Stimulated activated CD8-positive, alpha-beta memory T cell treated with anti-CD3 and anti-CD28 coated beads, Interleukin-4, amount 100 ng/mL, for 24 hours (primary cell): ENCODE results near the gene MSLN.
"Not testable (repeated sequence)": the region's sequence is repeated elsewhere in the genome, so short reads cannot be mapped to it uniquely, and the experiment has no call there.

ENCODE experiments used
- DNase-seq: peaks from one replicate; pipeline ENCODE4 v3.0.0-alpha.2; 2020; ENCODE audit warnings: low read depth

MSLN gene

GRCh38 chr16:760065-760464 lies 469 bp upstream of the MSLN start:
- no peak for DNase-seq

DNA sequence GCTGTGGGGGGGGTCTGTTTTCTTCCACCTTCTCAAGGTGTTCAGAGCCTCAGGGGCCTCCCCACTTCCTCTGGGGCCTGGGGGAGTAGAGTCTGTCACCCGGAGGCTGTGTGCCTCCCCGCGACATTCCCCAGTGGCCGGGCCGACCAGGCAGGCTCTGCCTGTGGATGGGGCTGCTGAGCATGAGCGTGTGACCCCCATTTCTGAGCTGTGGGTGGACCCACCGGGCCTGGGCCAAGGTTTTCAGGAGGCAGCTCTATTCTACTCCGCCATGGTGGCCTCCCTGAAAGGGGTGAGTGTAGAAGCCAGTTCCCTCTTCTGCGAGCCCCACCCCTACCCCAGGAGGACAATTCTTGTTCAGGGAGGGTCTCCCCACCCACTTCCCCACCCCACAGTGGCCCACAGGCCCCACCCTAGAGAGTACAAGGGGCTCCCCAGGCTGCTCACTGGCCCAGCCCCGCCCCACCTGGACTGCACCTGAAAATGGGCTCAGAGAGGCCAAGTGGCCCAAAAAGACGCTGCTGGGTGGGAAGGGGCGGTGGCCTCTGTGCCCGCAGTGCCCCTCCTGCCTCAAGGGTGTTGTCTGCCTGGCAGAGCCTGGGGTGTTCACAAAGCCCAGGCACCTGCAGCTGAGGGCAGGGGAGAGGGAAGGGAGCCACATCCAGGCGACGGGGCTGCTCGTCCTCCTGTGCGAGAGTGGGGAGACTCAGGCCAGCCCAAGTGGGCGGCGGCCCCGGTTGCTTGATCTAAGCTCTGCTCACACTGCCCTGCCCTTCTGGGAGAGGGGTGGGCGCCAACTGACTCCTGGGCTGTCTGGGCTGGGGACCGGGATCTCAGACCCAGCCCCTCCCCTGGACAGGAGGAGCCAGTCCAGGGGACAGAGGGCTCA lies 1.3 kb downstream of the MSLN start:
- no peak for DNase-seq

DNA sequence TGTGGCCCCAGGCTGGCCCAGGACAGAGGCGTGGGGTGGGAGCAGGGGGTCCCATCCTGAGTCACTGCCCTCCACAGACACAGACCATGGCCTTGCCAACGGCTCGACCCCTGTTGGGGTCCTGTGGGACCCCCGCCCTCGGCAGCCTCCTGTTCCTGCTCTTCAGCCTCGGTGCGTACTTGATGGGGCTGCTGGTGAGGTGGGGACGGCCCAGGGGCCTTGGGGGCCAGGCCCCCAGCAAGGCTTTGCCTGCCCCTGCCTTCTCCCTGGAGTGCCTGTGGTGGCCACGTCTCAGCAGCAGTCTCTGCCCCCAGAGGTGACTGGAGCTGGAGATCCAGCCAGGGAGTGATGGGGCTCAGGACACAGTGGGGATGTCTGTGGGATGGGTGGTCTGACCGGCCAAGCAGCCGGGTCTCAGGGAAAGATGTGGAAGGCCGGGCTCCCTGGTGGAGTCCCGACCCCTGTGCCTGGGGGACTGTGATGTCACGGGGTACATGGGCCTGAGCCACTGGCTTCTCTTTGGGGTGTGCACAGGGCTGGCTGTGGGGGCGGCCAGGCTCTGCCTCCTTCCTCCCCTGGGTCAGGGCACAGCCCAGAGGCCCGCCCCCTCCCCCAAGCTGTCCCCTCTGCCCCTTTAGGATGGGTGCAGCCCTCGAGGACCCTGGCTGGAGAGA lies 2.2 kb downstream of the MSLN start:
- no peak for DNase-seq

- no peak for DNase-seq
Observed at GRCh38 chr16:763369-764183, 3.0 kb downstream of the MSLN start.

- DNase-seq: no peak
Observed at GRCh38 chr16:764184-764750, 3.7 kb downstream of the MSLN start.

DNA sequence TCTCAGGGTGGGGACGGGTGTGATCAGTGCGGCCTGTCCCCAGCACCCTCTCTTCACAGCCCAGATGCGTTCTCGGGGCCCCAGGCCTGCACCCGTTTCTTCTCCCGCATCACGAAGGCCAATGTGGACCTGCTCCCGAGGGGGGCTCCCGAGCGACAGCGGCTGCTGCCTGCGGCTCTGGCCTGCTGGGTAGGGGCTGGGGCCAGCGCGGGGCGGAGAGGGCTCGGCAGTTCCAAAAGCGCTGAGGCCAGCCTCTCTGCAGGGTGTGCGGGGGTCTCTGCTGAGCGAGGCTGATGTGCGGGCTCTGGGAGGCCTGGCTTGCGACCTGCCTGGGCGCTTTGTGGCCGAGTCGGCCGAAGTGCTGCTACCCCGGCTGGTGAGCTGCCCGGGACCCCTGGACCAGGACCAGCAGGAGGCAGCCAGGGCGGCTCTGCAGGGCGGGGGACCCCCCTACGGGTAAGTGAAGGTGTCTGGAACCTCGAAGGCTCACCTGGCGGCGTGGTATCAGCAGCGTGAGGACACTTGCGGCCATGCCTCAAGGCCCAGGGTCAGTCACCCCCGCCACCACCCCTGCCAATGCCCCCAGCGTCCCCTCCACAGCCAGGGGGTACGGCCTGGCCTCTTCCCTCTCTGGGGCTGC lies 4.4 kb downstream of the MSLN start:
- DNase-seq: no peak

GRCh38 chr16:765488-765865 lies 4.9 kb downstream of the MSLN start:
- DNase-seq: no peak

- no peak for DNase-seq
Observed at GRCh38 chr16:766008-766819, 5.7 kb downstream of the MSLN start.

- no peak for DNase-seq
Observed at GRCh38 chr16:766820-767640, 6.5 kb downstream of the MSLN start.

DNA sequence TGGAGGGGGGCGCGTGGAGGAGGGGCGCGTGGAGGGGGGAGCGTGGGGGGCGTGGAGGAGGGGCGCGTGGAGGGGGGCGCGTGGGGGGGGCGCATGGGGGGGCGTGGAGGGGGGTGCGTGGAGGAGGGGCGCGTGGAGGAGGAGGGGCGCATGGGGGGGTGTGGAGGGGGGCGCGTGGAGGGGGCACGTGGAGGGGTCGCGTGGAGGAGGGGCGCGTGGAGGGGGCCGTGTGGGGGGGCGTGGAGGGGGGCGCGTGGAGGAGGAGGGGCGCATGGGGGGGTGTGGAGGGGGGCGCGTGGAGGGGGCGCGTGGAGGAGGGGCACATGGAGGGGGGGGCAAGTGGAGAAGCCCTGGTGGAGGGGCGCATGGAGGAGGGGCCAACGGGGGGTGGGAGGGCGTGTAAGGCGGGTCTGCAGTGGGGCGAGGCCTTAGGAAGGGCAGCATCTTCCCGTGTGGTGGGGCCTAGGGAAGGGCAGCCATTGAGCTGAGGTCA lies 7.3 kb downstream of the MSLN start:
- no peak for DNase-seq

- no peak for DNase-seq
Observed at GRCh38 chr16:768428-768827, 7.9 kb downstream of the MSLN start.

- DNase-seq: no peak
Observed at GRCh38 chr16:769184-769784, 8.8 kb downstream of the MSLN start.

DNA sequence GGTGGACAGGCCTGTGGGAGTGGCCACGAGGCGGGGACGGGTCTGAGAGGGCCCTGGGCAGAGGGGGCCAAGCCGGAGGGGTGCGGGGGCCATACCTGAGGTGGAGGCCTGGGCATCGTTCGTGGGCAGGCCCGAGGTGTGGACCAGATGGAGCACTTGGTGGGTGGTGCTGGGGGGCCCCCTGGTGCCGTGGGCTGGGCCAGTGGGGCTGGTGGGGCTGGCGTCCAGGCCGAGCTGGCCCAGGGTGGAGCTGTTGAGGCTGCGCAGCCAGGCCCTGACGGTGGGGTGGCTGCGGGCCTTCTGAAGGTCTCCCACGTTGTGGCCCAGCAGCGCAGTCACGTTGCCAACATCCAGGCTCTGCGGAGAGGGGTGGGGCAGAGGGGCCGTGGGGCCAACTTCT lies 9.4 kb downstream of the MSLN start:
- no peak for DNase-seq

DNA sequence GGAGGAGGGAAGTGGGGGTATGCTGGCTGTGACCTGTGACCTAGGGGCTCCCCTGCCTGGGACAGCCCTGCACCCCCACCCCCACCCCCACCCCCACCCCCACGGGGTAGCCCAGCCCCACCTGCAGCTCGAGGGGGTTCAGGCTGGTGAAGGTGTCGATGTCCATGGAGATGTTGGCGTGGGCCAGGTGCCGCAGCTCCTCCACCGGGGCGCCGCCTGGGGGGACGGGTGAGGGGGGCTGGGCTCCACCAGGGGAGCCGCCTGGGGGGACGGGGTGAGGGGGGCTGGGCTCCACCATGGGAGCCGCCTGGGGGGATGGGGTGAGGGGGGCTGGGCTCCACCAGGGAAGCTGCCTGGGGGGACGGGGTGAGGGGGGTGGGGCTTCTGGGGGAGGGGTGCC lies 9.9 kb downstream of the MSLN start:
- DNase-seq: no peak

GRCh38 chr16:772959-773358 lies 12.4 kb downstream of the MSLN start:
- DNase-seq: no peak

DNA sequence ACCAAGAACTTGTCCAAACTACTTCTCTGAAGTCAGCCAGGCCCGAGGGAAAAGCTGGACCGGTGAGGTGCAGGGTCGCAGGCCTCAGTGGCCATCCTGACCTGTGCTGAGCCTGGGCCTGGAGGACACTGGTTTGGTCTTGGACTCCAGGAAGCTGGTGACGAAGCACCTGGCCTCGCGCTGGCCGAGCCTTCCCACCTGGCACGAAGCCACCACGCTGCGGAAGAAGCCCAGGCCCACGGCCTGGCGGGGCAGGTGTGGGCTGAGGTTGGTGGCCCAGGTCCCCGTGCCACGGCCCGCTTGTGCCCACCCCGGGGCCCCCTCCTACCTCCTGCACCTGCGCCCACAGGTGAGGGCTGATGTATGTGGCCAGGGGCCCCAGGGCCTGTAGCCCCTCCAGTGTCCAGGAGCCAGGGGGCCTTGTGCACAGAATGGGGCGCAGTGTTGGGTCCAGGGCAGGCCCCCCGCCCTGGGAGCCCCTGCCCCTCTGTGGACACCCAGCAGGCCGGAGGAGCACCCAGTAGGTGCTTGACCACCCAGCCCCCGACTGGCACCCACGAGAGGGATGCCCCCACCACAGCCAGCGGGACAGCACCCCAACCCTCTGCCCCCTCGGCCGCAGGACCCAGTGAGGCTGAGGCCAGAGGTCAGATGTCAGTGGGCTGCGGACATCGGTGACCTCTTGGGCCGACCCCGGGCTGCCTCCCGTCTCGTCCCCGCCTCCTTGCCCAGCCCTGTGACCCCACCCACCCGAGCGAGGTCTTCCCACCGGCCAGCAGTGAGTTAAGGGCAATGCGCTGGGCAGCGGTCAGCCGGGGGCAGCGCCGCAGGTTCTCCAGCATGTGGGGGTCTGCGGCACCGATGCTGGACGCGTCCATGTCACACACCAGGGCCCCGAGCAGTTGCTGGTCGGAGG lies 13.8 kb downstream of the MSLN start:
- DNase-seq: no peak

- no peak for DNase-seq
Observed at GRCh38 chr16:775236-775796, 14.8 kb downstream of the MSLN start.

GRCh38 chr16:776298-776697 lies 15.8 kb downstream of the MSLN start:
- DNase-seq: not testable (repeated sequence)
